GM23338 (cell line): Measurements from ENCODE around the gene RNF141.

ENCODE experiments used
- CREB1 ChIP-seq: fragments of 250-450 bp; sonication (Bioruptor Pico); IDR thresholded peaks from 2 replicates; pipeline ENCODE4 v1.5.0; 2020; ENCODE audit warnings: low read depth, mild to moderate bottlenecking, moderate library complexity
- CTCF ChIP-seq, 2 experiments: fragments of 200-600 bp in 1 of 2; sonication (generic) in 1 of 2; conservative IDR thresholded peaks; 2 replicates each; pipeline versions ENCODE4 v1.5.1 to v1.6.1; 2016 to 2017; ENCODE audit warnings: antibody characterized with exemption in 2 of 2, low read depth in 2 of 2, mild to moderate bottlenecking in 2 of 2, moderate library complexity in 1 of 2
- ETS1 ChIP-seq: IDR thresholded peaks from 2 replicates; pipeline ENCODE4 v1.6.1; 2016; ENCODE audit warnings: antibody characterized with exemption
- EZH2 ChIP-seq: fragments of 200-600 bp; sonication (generic); IDR thresholded peaks from one replicate; pipeline ENCODE4 v1.8.0; 2017; ENCODE audit warnings: antibody characterized with exemption, mild to moderate bottlenecking, low read depth; ENCODE audit not compliant: unreplicated experiment
- EZH2phosphoT487 ChIP-seq: fragments of 200-600 bp; sonication (generic); IDR thresholded peaks from one replicate; pipeline ENCODE4 v1.8.1; 2018; ENCODE audit warnings: antibody characterized with exemption; ENCODE audit not compliant: unreplicated experiment
- JUNB ChIP-seq: IDR thresholded peaks from one replicate; pipeline ENCODE4 v1.6.1; 2016; ENCODE audit warnings: antibody characterized with exemption; ENCODE audit not compliant: unreplicated experiment
- NANOG ChIP-seq: IDR thresholded peaks from 2 replicates; pipeline ENCODE4 v1.6.1; 2016; ENCODE audit warnings: antibody characterized with exemption, borderline replicate concordance
- POLR2AphosphoS5 ChIP-seq: IDR thresholded peaks from 2 replicates; pipeline ENCODE4 v1.6.1; 2016; ENCODE audit warnings: antibody characterized with exemption, low read depth
- REST ChIP-seq: IDR thresholded peaks from one replicate; pipeline ENCODE4 v1.6.1; 2018; ENCODE audit warnings: antibody characterized with exemption; ENCODE audit not compliant: unreplicated experiment
- STAT1 ChIP-seq: IDR thresholded peaks from one replicate; pipeline ENCODE4 v1.6.1; 2016; ENCODE audit warnings: antibody characterized with exemption; ENCODE audit not compliant: unreplicated experiment
- ZNF114 ChIP-seq: fragments of 250-450 bp; sonication (Bioruptor Pico); IDR thresholded peaks from 2 replicates; pipeline ENCODE4 v1.5.0; 2020; ENCODE audit warnings: mild to moderate bottlenecking, moderate library complexity
- ZNF331 ChIP-seq: fragments of 250-450 bp; sonication (Bioruptor Pico); IDR thresholded peaks from 2 replicates; pipeline ENCODE4 v1.5.0; 2020; ENCODE audit warnings: low read depth, mild to moderate bottlenecking, moderate library complexity

- no peak for TF ChIP-seq CTCF (conservative IDR thresholded peaks at IDR 0.05; ENCODE audit: low read depth in 2 of 2)
- no peak for TF ChIP-seq ETS1
- TF ChIP-seq POLR2AphosphoS5, result no peak
- no peak for TF ChIP-seq CREB1 (CRISPR knock-in tag)
- no peak for TF ChIP-seq EZH2
- no peak for TF ChIP-seq EZH2phosphoT487
- no peak for TF ChIP-seq NANOG
- no peak for TF ChIP-seq REST
- no peak for TF ChIP-seq STAT1
- no peak for TF ChIP-seq JUNB
- TF ChIP-seq ZNF114 (CRISPR knock-in tag), result no peak
- no peak for TF ChIP-seq ZNF331 (CRISPR knock-in tag)
Observed at GRCh38 chr11:10520562-10520961, 20.4 kb downstream of the RNF141 start.
